Ovary (tissue), 9 donors: ENCODE data around the gene IGF1R. TPM values are rescaled to one million over a fixed set of nuclear protein-coding genes. Genes with fewer than 3 reads are reported as not detected.

ENCODE experiments used
- DNase-seq, 5 donors: peaks; one replicate each; pipeline ENCODE4 v3.0.0-alpha.2; 2019 to 2020
- H3K27ac ChIP-seq, 2 donors: fragments of 200-600 bp; one replicate each; pipeline versions ENCODE4 v1.5.1 to v1.8.0; 2019 to 2022
- H3K27me3 ChIP-seq: fragments of 200-600 bp; one replicate; pipeline ENCODE4 v1.8.0; 2022
- H3K36me3 ChIP-seq: fragments of 200-600 bp; sonication (generic); one replicate; pipeline ENCODE4 v1.5.1; 2019
- H3K4me1 ChIP-seq: one replicate; pipeline ENCODE4 v1.8.1; 2013; ENCODE audit warnings: mild to moderate bottlenecking, moderate library complexity; ENCODE audit not compliant: insufficient read depth
- H3K4me3 ChIP-seq: fragments of 200-600 bp; sonication (generic); one replicate; pipeline ENCODE4 v1.5.1; 2017
- H3K9me3 ChIP-seq, 2 donors: fragments of 200-600 bp in 1 of 2; sonication (generic) in 1 of 2; one replicate each; pipeline versions ENCODE4 v1.5.1 to v1.8.1; 2013 to 2019; ENCODE audit warnings: mild to moderate bottlenecking in 1 of 2, moderate library complexity in 1 of 2
- CTCF ChIP-seq, 3 donors: fragments of 450-650 bp in 2 of 3; fragments of 200-600 bp in 1 of 3; IDR thresholded peaks; one replicate each; pipeline versions ENCODE4 v1.5.1 to v1.8.0; 2016 to 2022; ENCODE audit warnings: antibody characterized with exemption in 3 of 3, mild to moderate bottlenecking in 1 of 3
- EP300 ChIP-seq: sonication (generic); formaldehyde crosslinking; IDR thresholded peaks from one replicate; pipeline ENCODE4 v1.6.1; 2017; ENCODE audit warnings: antibody characterized with exemption
- POLR2A ChIP-seq: fragments of 450-650 bp; IDR thresholded peaks from one replicate; pipeline ENCODE4 v1.6.1; 2017; ENCODE audit warnings: antibody characterized with exemption, mild to moderate bottlenecking, moderate library complexity
- WGBS, 3 donors: extraction: QIAGEN DNeasy Blood & Tissue Kit in 1 of 3; methylation state at CpG; one replicate each; pipeline versions ENCODE4 v1.1.5 to v1.1.7; 2013 to 2017; 5-methylcytosine and 5-hydroxymethylcytosine counted together
- intact Hi-C, 4 donors: fragments of 100-400 bp; cut with DNase I; formaldehyde crosslinking; loops; one replicate each; pipeline versions ENCODE4 v1.11.0 to v1.15.1; 2022 to 2023
- polyA plus RNA-seq, 2 donors: library from polyadenylated mRNA; stranded (reverse); fragments of 200-250 nt in 1 of 2; fragments of 350-450 nt in 1 of 2; fragmentation: Illumina TruSeq in 1 of 2; extraction: RNeasy Lipid Tissue Mini Kit (QIAGEN cat#74804) in 1 of 2; gene quantifications; one replicate each; pipeline ENCODE4 v1.2.3, GENCODE V29; 2013 to 2014
- total RNA-seq, 7 donors: library from RNA; depleted of rRNA in 2 of 7; stranded (reverse); fragments of >200 nt in 2 of 7; fragmentation: NEBNext Ultra II Directional in 3 of 7; extraction: Animal tissue kit (Norgen Biotek cat#: 25700) in 3 of 7; gene quantifications; one replicate each; pipeline versions ENCODE4 v1.1.0 to v1.2.4, GENCODE V29; 2016 to 2023
- donor health status: DM: no; HTN: no; CAD: no; lungs with moderate emphysema.
- donor health status: DM: no; HTN: no; CAD: no.
- donor health status: Bipolar disorder and iron deficiency.
- donor health status: DM: yes; HTN: yes; CAD: no.
- donor health status: DM: no; HTN: no; CAD: no.
- donor health status: DM: yes; HTN: yes; CAD: no.

IGF1R gene
- total and polyA plus RNA-seq, 9 donors, result 15.4 to 88.7 (median 68.9) TPM

DNA sequence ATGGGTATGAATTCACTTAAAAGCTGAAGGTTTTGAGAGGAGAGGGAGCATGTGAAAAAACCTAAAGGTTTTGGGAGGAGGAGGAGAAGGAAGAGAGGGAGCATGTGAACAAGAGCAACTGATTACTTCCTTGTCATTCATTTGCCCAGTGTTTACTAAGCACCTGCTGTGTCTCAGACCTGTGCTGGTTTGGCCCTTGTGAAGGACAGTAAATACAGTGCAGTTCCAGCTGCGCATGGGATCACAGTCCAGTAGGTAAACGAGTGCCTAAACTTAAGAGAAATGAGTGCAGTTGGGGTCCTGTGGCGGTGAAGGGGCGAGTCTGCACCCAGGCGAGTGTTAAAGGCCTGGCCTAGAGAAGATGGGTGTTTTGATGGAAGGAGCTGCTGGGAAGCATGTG, 38.6 kb downstream of the IGF1R start:
- H3K36me3 ChIP-seq, result no peaks in the 10 kb centered on the region
- intact Hi-C loops, result no loop called here
- H3K4me3 ChIP-seq, result no peak overlapping the region
- no peak for TF ChIP-seq CTCF (IDR thresholded peaks at IDR 0.05)
- TF ChIP-seq POLR2A, result no peak
- no peak for TF ChIP-seq EP300
- H3K27ac ChIP-seq, result no peak overlapping the region
- H3K4me1 ChIP-seq, result peaks cover 38% of the 10 kb centered on the region
- H3K9me3 ChIP-seq, result no peaks in the 10 kb centered on the region
- no peaks in the 10 kb centered on the region for H3K27me3 ChIP-seq
- DNase-seq, result no peak
- 93 to 96% (median 94%) methylated on average over 5 of the region's 5 CpGs for WGBS, 3 donors

GRCh38 chr15:98689431-98689861, 41.1 kb downstream of the IGF1R start:
- Histone ChIP-seq H3K27me3 (no peaks in the 10 kb centered on the region), H3K4me3 (no peak overlapping the region), H3K9me3 (no peaks in the 10 kb centered on the region), H3K36me3 (no peaks in the 10 kb centered on the region), H3K27ac (no peak overlapping the region), H3K4me1 (peaks cover 45% of the 10 kb centered on the region)
- intact Hi-C loops, result no loop called here
- WGBS, 3 donors, result 66 to 77% (median 69%) methylated on average over 5 of the region's 5 CpGs
- TF ChIP-seq CTCF (IDR thresholded peaks at IDR 0.05) (no peak), EP300 (no peak), POLR2A (no peak)
- no peak for DNase-seq

GRCh38 chr15:98690272-98690950, 42.1 kb downstream of the IGF1R start:
- no peak for DNase-seq
- no peaks in the 10 kb centered on the region for H3K27me3 ChIP-seq
- H3K36me3 ChIP-seq, result no peaks in the 10 kb centered on the region
- H3K27ac ChIP-seq, result no peak overlapping the region
- H3K4me1 ChIP-seq, result peaks cover 42% of the 10 kb centered on the region
- TF ChIP-seq EP300, result no peak
- TF ChIP-seq CTCF (IDR thresholded peaks at IDR 0.05), result no peak
- no peak for TF ChIP-seq POLR2A
- no peak overlapping the region for H3K4me3 ChIP-seq
- WGBS, 3 donors, result 58 to 71% (median 63%) methylated on average over 6 of the region's 6 CpGs
- no peaks in the 10 kb centered on the region for H3K9me3 ChIP-seq
- intact Hi-C loops, result no loop called here

DNA sequence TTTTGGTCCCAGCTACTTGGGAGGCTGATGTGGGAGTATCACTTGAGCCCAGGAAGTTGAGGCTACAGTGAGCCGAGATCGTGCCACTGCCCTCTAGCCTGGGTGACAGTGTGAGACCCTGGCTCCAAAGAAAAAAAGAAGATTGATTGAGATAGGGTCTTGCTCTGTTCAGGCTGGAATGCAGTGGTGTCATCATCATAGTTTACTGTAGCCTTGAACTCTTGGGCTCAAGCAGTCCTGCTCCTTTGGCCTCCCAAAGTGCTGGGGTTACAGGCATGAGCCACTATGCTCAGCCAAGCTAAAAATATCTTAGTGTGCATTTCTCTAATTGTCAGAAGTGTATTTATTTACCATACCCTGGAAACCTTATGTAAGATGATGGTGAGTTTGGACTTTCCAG, 43.9 kb downstream of the IGF1R start:
- Histone ChIP-seq H3K36me3 (no peaks in the 10 kb centered on the region), H3K4me3 (no peak overlapping the region), H3K27me3 (no peaks in the 10 kb centered on the region), H3K4me1 (peaks cover 47% of the 10 kb centered on the region), H3K9me3 (no peaks in the 10 kb centered on the region), H3K27ac (no peak overlapping the region)
- DNase-seq, result no peak
- TF ChIP-seq CTCF (IDR thresholded peaks at IDR 0.05), result no peak
- TF ChIP-seq POLR2A, result no peak
- TF ChIP-seq EP300, result no peak
- intact Hi-C loops, result no loop called here
- 59 to 89% (median 77%) methylated on average over 2 of the region's 2 CpGs for WGBS, 3 donors
